HepG2 (cell line): ENCODE data around the gene FYB2. TPM values are rescaled to one million over a fixed set of nuclear protein-coding genes. Genes with fewer than 3 reads are reported as not detected.

Source experiments
- ADNP ChIP-seq: sonication (generic); formaldehyde crosslinking; IDR thresholded peaks from 2 replicates; pipeline ENCODE4 v1.4.0; 2020; ENCODE audit warnings: missing genetic modification reagents
- EHMT2 ChIP-seq: fragments of 200-600 bp; sonication (generic); IDR thresholded peaks from 2 replicates; pipeline ENCODE4 v1.7.0; 2017; ENCODE audit warnings: antibody characterized with exemption, low read depth, low read length, borderline replicate concordance
- ERF ChIP-seq: IDR thresholded peaks from 2 replicates; pipeline ENCODE4 v1.6.1; 2018; ENCODE audit warnings: missing biosample characterization, missing genetic modification reagents
- ETV6 ChIP-seq: sonication (generic); formaldehyde crosslinking; conservative IDR thresholded peaks from 2 replicates; pipeline ENCODE4 v1.4.0; 2020; ENCODE audit warnings: missing genetic modification reagents
- HIC2 ChIP-seq: sonication (generic); formaldehyde crosslinking; IDR thresholded peaks from 2 replicates; pipeline ENCODE4 v1.9.0; 2022; ENCODE audit warnings: low read depth, missing genetic modification reagents
- HNF4A ChIP-seq: sonication (generic); formaldehyde crosslinking; IDR thresholded peaks from 2 replicates; pipeline ENCODE4 v1.4.0; 2020; ENCODE audit warnings: missing genetic modification reagents
- KDM3A ChIP-seq: IDR thresholded peaks from 2 replicates; pipeline ENCODE4 v1.6.1; 2018; ENCODE audit warnings: low read depth, missing compliant biosample characterization
- MAF1 ChIP-seq: sonication (generic); formaldehyde crosslinking; IDR thresholded peaks from 2 replicates; pipeline ENCODE4 v1.5.0; 2020; ENCODE audit warnings: missing genetic modification reagents, borderline replicate concordance
- NFYC ChIP-seq: IDR thresholded peaks from 2 replicates; pipeline ENCODE4 v1.6.1; 2016; ENCODE audit warnings: missing genetic modification reagents, missing compliant biosample characterization
- PAF1 ChIP-seq: IDR thresholded peaks from 2 replicates; pipeline ENCODE4 v1.6.1; 2016; ENCODE audit warnings: missing genetic modification reagents, missing compliant biosample characterization
- SCMH1 ChIP-seq: sonication (generic); formaldehyde crosslinking; IDR thresholded peaks from 2 replicates; pipeline ENCODE4 v1.9.0; 2021; ENCODE audit warnings: missing genetic modification reagents, mild to moderate bottlenecking, borderline replicate concordance
- TEF ChIP-seq: sonication (generic); formaldehyde crosslinking; IDR thresholded peaks from 2 replicates; pipeline ENCODE4 v1.5.0; 2020; ENCODE audit warnings: missing genetic modification reagents
- THAP8 ChIP-seq: sonication (generic); formaldehyde crosslinking; IDR thresholded peaks from 2 replicates; pipeline ENCODE4 v1.5.1; 2020; ENCODE audit warnings: missing genetic modification reagents, mild to moderate bottlenecking, borderline replicate concordance
- XBP1 ChIP-seq: sonication (generic); formaldehyde crosslinking; IDR thresholded peaks from 2 replicates; pipeline ENCODE4 v1.5.0; 2020; ENCODE audit warnings: missing genetic modification reagents
- ZFYVE20 ChIP-seq: sonication (generic); formaldehyde crosslinking; IDR thresholded peaks from 2 replicates; pipeline ENCODE4 v1.8.0; 2023; ENCODE audit warnings: low read depth, mild to moderate bottlenecking, moderate library complexity, missing genetic modification reagents, borderline replicate concordance
- ZNF136 ChIP-seq: sonication (generic); formaldehyde crosslinking; IDR thresholded peaks from 2 replicates; pipeline ENCODE4 v1.8.1; 2022; ENCODE audit warnings: low read depth, mild to moderate bottlenecking, moderate library complexity, missing genetic modification reagents
- ZNF20 ChIP-seq: sonication (generic); formaldehyde crosslinking; IDR thresholded peaks from 2 replicates; pipeline ENCODE4 v1.4.0; 2020; ENCODE audit warnings: mild to moderate bottlenecking, moderate library complexity, missing genetic modification reagents
- ZNF207 ChIP-seq: fragments of 450-650 bp; IDR thresholded peaks from 2 replicates; pipeline ENCODE4 v1.6.1; 2016; ENCODE audit warnings: antibody characterized with exemption, borderline replicate concordance
- ZNF251 ChIP-seq: sonication (generic); formaldehyde crosslinking; IDR thresholded peaks from 2 replicates; pipeline ENCODE4 v1.9.0; 2021; ENCODE audit warnings: mild to moderate bottlenecking, missing genetic modification reagents
- ZNF713 ChIP-seq: sonication (generic); formaldehyde crosslinking; IDR thresholded peaks from 2 replicates; pipeline ENCODE4 v1.4.0; 2020; ENCODE audit warnings: mild to moderate bottlenecking, missing genetic modification reagents
- ZNF891 ChIP-seq: sonication (generic); formaldehyde crosslinking; IDR thresholded peaks from 2 replicates; pipeline ENCODE4 v1.5.0; 2020; ENCODE audit warnings: mild to moderate bottlenecking, missing genetic modification reagents
- ZUFSP ChIP-seq: sonication (generic); formaldehyde crosslinking; IDR thresholded peaks from 2 replicates; pipeline ENCODE4 v1.9.0; 2021; ENCODE audit warnings: missing genetic modification reagents, mild to moderate bottlenecking, borderline replicate concordance
- polyA plus RNA-seq, 8 experiments: library from polyadenylated mRNA; depleted of rRNA in 3 of 8; stranded (reverse) in 7 of 8; unstranded in 1 of 8; fragments of >200 nt; fragmentation: Illumina TruSeq in 4 of 8; extraction: Trizol in 4 of 8; gene quantifications; 2 replicates each; pipeline versions ENCODE4 v1.2.1 to v1.2.3, GENCODE V29; 2011 to 2016; ENCODE audit warnings: low read depth in 4 of 8, missing spikeins in 1 of 8, mixed read lengths in 1 of 8; ENCODE audit not compliant: insufficient read depth in 1 of 8
- total RNA-seq, 5 experiments: library from RNA; depleted of rRNA; stranded (reverse); fragments of >200 nt; fragmentation: Illumina TruSeq; extraction: Trizol; gene quantifications; 2 replicates each; pipeline ENCODE4 v1.2.3, GENCODE V29; 2016; ENCODE audit warnings: low read depth in 1 of 5
- TF ChIP-seq, protein P1 (sequence below): sonication (generic); formaldehyde crosslinking; IDR thresholded peaks from 2 replicates; pipeline ENCODE4 v1.4.0; 2020; ENCODE audit warnings: mild to moderate bottlenecking, missing genetic modification reagents
- TF ChIP-seq, protein P2 (sequence below): sonication (generic); formaldehyde crosslinking; IDR thresholded peaks from 2 replicates; pipeline ENCODE4 v1.8.0; 2022; ENCODE audit warnings: mild to moderate bottlenecking, missing genetic modification reagents, borderline replicate concordance

Gene FYB2
- total and polyA plus RNA-seq, 2 of the 13 experiments (the other 11 are each of a cell fraction or from before 2014, with no cell fraction given): 1.2 to 2.7 TPM

- TF ChIP-seq HIC2 (CRISPR knock-in tag) (no peak), XBP1 (CRISPR knock-in tag) (no peak), ADNP (CRISPR knock-in tag) (no peak), KDM3A (CRISPR knock-in tag) (peak; percentile 63; the same call in 1 of the 2 replicates), SCMH1 (CRISPR knock-in tag) (no peak), ZFYVE20 (no peak), NFYC (no peak), TEF (CRISPR knock-in tag) (no peak), ZNF251 (no peak), ZNF207 (no peak), ETV6 (no peak), ZNF20 (CRISPR knock-in tag) (no peak), EHMT2 (no peak), ZUFSP (CRISPR knock-in tag) (no peak), THAP8 (CRISPR knock-in tag) (no peak), ZNF891 (CRISPR knock-in tag) (no peak), ZNF136 (CRISPR knock-in tag) (no peak), ZNF713 (no peak), PAF1 (CRISPR knock-in tag) (no peak), MAF1 (CRISPR knock-in tag) (no peak), ERF (CRISPR knock-in tag) (no peak), HNF4A (CRISPR knock-in tag) (0 out of 2 replicates have a peak, but pooled peaks have one; percentile 4)
- TF ChIP-seq, protein P1, sequence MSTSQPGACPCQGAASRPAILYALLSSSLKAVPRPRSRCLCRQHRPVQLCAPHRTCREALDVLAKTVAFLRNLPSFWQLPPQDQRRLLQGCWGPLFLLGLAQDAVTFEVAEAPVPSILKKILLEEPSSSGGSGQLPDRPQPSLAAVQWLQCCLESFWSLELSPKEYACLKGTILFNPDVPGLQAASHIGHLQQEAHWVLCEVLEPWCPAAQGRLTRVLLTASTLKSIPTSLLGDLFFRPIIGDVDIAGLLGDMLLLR: no peak
- TF ChIP-seq, protein P2, sequence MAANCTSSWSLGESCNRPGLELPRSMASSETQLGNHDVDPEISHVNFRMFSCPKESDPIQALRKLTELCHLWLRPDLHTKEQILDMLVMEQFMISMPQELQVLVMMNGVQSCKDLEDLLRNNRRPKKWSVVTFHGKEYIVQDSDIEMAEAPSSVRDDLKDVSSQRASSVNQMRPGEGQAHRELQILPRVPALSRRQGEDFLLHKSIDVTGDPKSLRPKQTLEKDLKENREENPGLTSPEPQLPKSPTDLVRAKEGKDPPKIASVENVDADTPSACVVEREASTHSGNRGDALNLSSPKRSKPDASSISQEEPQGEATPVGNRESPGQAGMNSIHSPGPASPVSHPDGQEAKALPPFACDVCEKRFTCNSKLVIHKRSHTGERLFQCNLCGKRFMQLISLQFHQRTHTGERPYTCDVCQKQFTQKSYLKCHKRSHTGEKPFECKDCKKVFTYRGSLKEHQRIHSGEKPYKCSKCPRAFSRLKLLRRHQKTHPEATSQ (CRISPR knock-in tag): no peak
Measured at GRCh38 chr1:56820755-56821461, 1.7 kb upstream of the FYB2 start (continued).
